Measurements from ENCODE around the gene ARPC1B. TPM values are rescaled to one million over a fixed set of nuclear protein-coding genes. Genes with fewer than 3 reads are reported as not detected.
"Not testable (repeated sequence)": the region's sequence is repeated elsewhere in the genome, so short reads cannot be mapped to it uniquely, and the experiment has no call there.

Gene ARPC1B
- 757 and 888 TPM in 2 replicates for total RNA-seq

- no peak for DNase-seq (ENCODE audit: low read depth, low spot score)
These were observed at the start of gene ARPC1B for GRCh38 chr7:99374111-99375064. TSS of gene ARPC1B (plus strand) at chr7:99374730. CDS start at chr7:99385715, 10,985 bp downstream.

GRCh38 chr7:99325001-99325493, 49.5 kb upstream of the ARPC1B start:
- no peak for DNase-seq (ENCODE audit: low read depth, low spot score)

GRCh38 chr7:99325592-99326407, 48.7 kb upstream of the ARPC1B start, which contains the start of gene ARPC1A:
TSS of gene ARPC1A (plus strand) at chr7:99325898. CDS start at chr7:99333354, 7,456 bp downstream.
- peak; percentile 76 for DNase-seq (ENCODE audit: low read depth, low spot score)

- DNase-seq (ENCODE audit: low read depth, low spot score) = no peak
These were observed 48.1 kb upstream of the ARPC1B start for GRCh38 chr7:99326408-99326782.

GRCh38 chr7:99330314-99330961, 44.1 kb upstream of the ARPC1B start:
- peak; percentile 55 for DNase-seq (ENCODE audit: low read depth, low spot score)

- no peak for DNase-seq (ENCODE audit: low read depth, low spot score)
These were observed 43.5 kb upstream of the ARPC1B start for GRCh38 chr7:99331002-99331401.

GRCh38 chr7:99339595-99339994, 34.9 kb upstream of the ARPC1B start:
- DNase-seq (ENCODE audit: low read depth, low spot score) = no peak

GRCh38 chr7:99340659-99341058, 33.9 kb upstream of the ARPC1B start:
- no peak for DNase-seq (ENCODE audit: low read depth, low spot score)

GRCh38 chr7:99344061-99344647, 30.4 kb upstream of the ARPC1B start:
- no peak for DNase-seq (ENCODE audit: low read depth, low spot score)

- not testable (repeated sequence) for DNase-seq (ENCODE audit: low read depth, low spot score)
These were observed 23.9 kb upstream of the ARPC1B start for GRCh38 chr7:99350641-99351040.

- DNase-seq (ENCODE audit: low read depth, low spot score) = no peak
These were observed 22.3 kb upstream of the ARPC1B start for GRCh38 chr7:99352247-99352646.

- DNase-seq (ENCODE audit: low read depth, low spot score) = no peak
These were observed 19.4 kb upstream of the ARPC1B start for GRCh38 chr7:99355098-99355497.

GRCh38 chr7:99357701-99358490, 16.6 kb upstream of the ARPC1B start:
- DNase-seq (ENCODE audit: low read depth, low spot score) = no peak

- not testable (repeated sequence) for DNase-seq (ENCODE audit: low read depth, low spot score)
These were observed 16.0 kb upstream of the ARPC1B start for GRCh38 chr7:99358521-99358920.

GRCh38 chr7:99359465-99360154, 14.9 kb upstream of the ARPC1B start:
- no peak for DNase-seq (ENCODE audit: low read depth, low spot score)

GRCh38 chr7:99362801-99363200, 11.7 kb upstream of the ARPC1B start:
- DNase-seq (ENCODE audit: low read depth, low spot score) = no peak

GRCh38 chr7:99363286-99363685, 11.2 kb upstream of the ARPC1B start:
- DNase-seq (ENCODE audit: low read depth, low spot score) = no peak

GRCh38 chr7:99365318-99366141, 9.0 kb upstream of the ARPC1B start:
- DNase-seq (ENCODE audit: low read depth, low spot score) = no peak

- DNase-seq (ENCODE audit: low read depth, low spot score) = no peak
These were observed 7.9 kb upstream of the ARPC1B start for GRCh38 chr7:99366646-99367045.

Data from pulmonary artery endothelial cell (primary cell).